NCI-H128 (cell line): ENCODE measurements around the gene MED26.
"Not testable (repeated sequence)": the region's sequence is repeated elsewhere in the genome, so short reads cannot be mapped to it uniquely, and the experiment has no call there.

Experiments used
- DNase-seq: peaks from one replicate; lab custom pipeline; 2025; ENCODE audit not compliant: unreplicated experiment; lab: John Stamatoyannopoulos, UW

The MED26 gene

GRCh38 chr19:16543734-16544133 lies 84.3 kb downstream of the MED26 start:
- DNase-seq, result not testable (repeated sequence)

- DNase-seq, result no peak
These were observed 85.0 kb downstream of the MED26 start for GRCh38 chr19:16542910-16543472.

GRCh38 chr19:16542045-16542909 lies 85.7 kb downstream of the MED26 start, which contains the start of gene CHERP:
Gene CHERP, minus strand, starts transcription at chr19:16542437. Its CDS starts 59 bp downstream, at chr19:16542378.
- DNase-seq, result peak; percentile 91

- DNase-seq, result no peak
These were observed 86.4 kb downstream of the MED26 start for GRCh38 chr19:16541526-16542044.

GRCh38 chr19:16540948-16541347 lies 87.1 kb downstream of the MED26 start:
- DNase-seq, result no peak

GRCh38 chr19:16537111-16537510 lies 90.9 kb downstream of the MED26 start:
- DNase-seq, result no peak

- no peak for DNase-seq
These were observed 91.9 kb downstream of the MED26 start for GRCh38 chr19:16536130-16536529.

- no peak for DNase-seq
These were observed 92.6 kb downstream of the MED26 start for GRCh38 chr19:16535381-16535780.

GRCh38 chr19:16532440-16533234 lies 95.4 kb downstream of the MED26 start:
- DNase-seq, result no peak

GRCh38 chr19:16531380-16531669 lies 96.7 kb downstream of the MED26 start:
- DNase-seq, result no peak

- no peak for DNase-seq
These were observed 97.2 kb downstream of the MED26 start for GRCh38 chr19:16530540-16531379.

GRCh38 chr19:16529466-16530144 lies 98.4 kb downstream of the MED26 start:
- DNase-seq, result no peak

GRCh38 chr19:16527971-16528521 lies 100.0 kb downstream of the MED26 start:
- DNase-seq, result no peak

- DNase-seq, result no peak
These were observed 100.6 kb downstream of the MED26 start for GRCh38 chr19:16527334-16527935.

GRCh38 chr19:16525751-16526481 lies 102.1 kb downstream of the MED26 start:
- no peak for DNase-seq

- DNase-seq, result no peak
These were observed 102.8 kb downstream of the MED26 start for GRCh38 chr19:16524991-16525734.
